A549 treated with RU486 at 1 μM for 4 hours (cell line): ENCODE data around the gene DMP1. TPM values are rescaled to one million over a fixed set of nuclear protein-coding genes. Genes with fewer than 3 reads are reported as not detected.

Experiments
- total RNA-seq: library from RNA; stranded (reverse); fragments of 200-300 nt; extraction: Qiagen RNA extraction; gene quantifications from 5 replicates; pipeline ENCODE4 v1.2.3, GENCODE V29; 2022; ENCODE audit warnings: low read depth

The DMP1 gene
- total RNA-seq: not detected in 5 replicates

GRCh38 chr4:87649980-87650379 lies at the start of gene DMP1:
TSS of gene DMP1 (plus strand) at chr4:87650280. CDS start at chr4:87656493, 6,213 bp downstream.

GRCh38 chr4:87608229-87608628 lies 41.9 kb upstream of the DMP1 start, which contains the start of gene DSPP:
TSS of gene DSPP (plus strand) at chr4:87608529. CDS start at chr4:87610909, 2,380 bp downstream.

Other genes with a start within 250 kb of the DMP1 start
- 22.8 to 28.3 TPM (median 25.3 TPM) in 5 replicates for gene NUDT9, start 227.7 kb upstream of the DMP1 start, total RNA-seq
- gene SPARCL1, start 120.9 kb upstream of the DMP1 start, total RNA-seq: not detected in 5 replicates
- gene DSPP, start 41.8 kb upstream of the DMP1 start, total RNA-seq: not detected in 5 replicates
- not detected in 5 replicates for gene IBSP, start 149.3 kb downstream of the DMP1 start, total RNA-seq
- gene MEPE, start 182.7 kb downstream of the DMP1 start, total RNA-seq: not detected in 5 replicates